Jurkat, Clone E6-1 (cell line): Measurements from ENCODE around the gene NFXL1.

Experiments
- DNase-seq: peaks from one replicate; pipeline ENCODE4 v3.0.0-alpha.2; 2011; ENCODE audit warnings: low read depth, low spot score
- H3K4me3 ChIP-seq: 2 replicates; pipeline ENCODE4 v1.5.1; 2011; ENCODE audit warnings: mild to moderate bottlenecking, low read length, control low read depth, moderate library complexity

Gene NFXL1

GRCh38 chr4:47837908-47838294 is 76.5 kb downstream of the NFXL1 start, which contains the start of gene CORIN:
TSS of gene CORIN (minus strand) at chr4:47838067. CDS start at chr4:47837949, 118 bp downstream.
- no peak for DNase-seq

GRCh38 chr4:47837094-47837907 is 77.1 kb downstream of the NFXL1 start:
- H3K4me3 ChIP-seq: peak overlapping the region; percentile 22
- DNase-seq: no peak

More at GRCh38 chr4:47837908-47838294, 76.5 kb downstream of the NFXL1 start, which contains the start of gene CORIN:
- H3K4me3 ChIP-seq: peak within 1 kb of the TSS; percentile 22

GRCh38 chr4:47836641-47837093 is 77.7 kb downstream of the NFXL1 start:
- DNase-seq: peak; percentile 19
- peak overlapping the region; percentile 22 for H3K4me3 ChIP-seq

GRCh38 chr4:47835494-47835893 is 78.9 kb downstream of the NFXL1 start:
- H3K4me3 ChIP-seq: no peak overlapping the region
- no peak for DNase-seq

GRCh38 chr4:47831026-47831679 is 83.2 kb downstream of the NFXL1 start:
- H3K4me3 ChIP-seq: no peak overlapping the region
- no peak for DNase-seq

- DNase-seq: no peak
- no peak overlapping the region for H3K4me3 ChIP-seq
Observed at GRCh38 chr4:47830265-47831025, 83.9 kb downstream of the NFXL1 start.

- DNase-seq: no peak
- H3K4me3 ChIP-seq: no peak overlapping the region
Observed at GRCh38 chr4:47829438-47829837, 84.9 kb downstream of the NFXL1 start.

- H3K4me3 ChIP-seq: no peak overlapping the region
- DNase-seq: peak; percentile 51
Observed at GRCh38 chr4:47827343-47828047, 86.9 kb downstream of the NFXL1 start.

- no peak overlapping the region for H3K4me3 ChIP-seq
- no peak for DNase-seq
Observed at GRCh38 chr4:47824840-47825239, 89.5 kb downstream of the NFXL1 start.

- no peak for DNase-seq
- H3K4me3 ChIP-seq: no peak overlapping the region
Observed at GRCh38 chr4:47819178-47819577, 95.2 kb downstream of the NFXL1 start.

- no peak for DNase-seq
- H3K4me3 ChIP-seq: no peak overlapping the region
Observed at GRCh38 chr4:47817275-47817674, 97.1 kb downstream of the NFXL1 start.

GRCh38 chr4:47816748-47817147 is 97.6 kb downstream of the NFXL1 start:
- no peak for DNase-seq
- H3K4me3 ChIP-seq: no peak overlapping the region

GRCh38 chr4:47814618-47815295 is 99.6 kb downstream of the NFXL1 start:
- no peak for DNase-seq
- H3K4me3 ChIP-seq: no peak overlapping the region

GRCh38 chr4:47809654-47810203 is 104.7 kb downstream of the NFXL1 start:
- DNase-seq: no peak
- no peak overlapping the region for H3K4me3 ChIP-seq

GRCh38 chr4:47804598-47804997 is 109.8 kb downstream of the NFXL1 start:
- H3K4me3 ChIP-seq: no peak overlapping the region
- no peak for DNase-seq

GRCh38 chr4:47801481-47802002 is 112.8 kb downstream of the NFXL1 start:
- H3K4me3 ChIP-seq: no peak overlapping the region
- no peak for DNase-seq

- peak; percentile 8 for DNase-seq
- H3K4me3 ChIP-seq: no peak overlapping the region
Observed at GRCh38 chr4:47798165-47798564, 116.2 kb downstream of the NFXL1 start.
